SK-N-SH (cell line): ENCODE results near the gene RASAL2. TPM values are rescaled to one million over a fixed set of nuclear protein-coding genes. Genes with fewer than 3 reads are reported as not detected.
"Not testable (repeated sequence)": the region's sequence is repeated elsewhere in the genome, so short reads cannot be mapped to it uniquely, and the experiment has no call there.

Experiments used
- CTCF ChIA-PET: fragments of 300-600, 350-600 bp; formaldehyde crosslinking; extraction: SDS; loops from one replicate; lab custom pipeline; 2021; lab: Yijun Ruan, JAX
- POLR2A ChIA-PET: fragments of 350-600 bp; sonication (Branson Sonifier 250); formaldehyde crosslinking; extraction: SDS; loops from one replicate; lab custom pipeline; 2020; ENCODE audit warnings: antibody characterized with exemption, inconsistent platforms; lab: Yijun Ruan, JAX
- DNase-seq: peaks from one replicate; pipeline ENCODE4 v3.0.0; 2012
- H2AFZ ChIP-seq: fragments of 200-600 bp; sonication (generic); 2 replicates; pipeline ENCODE4 v1.8.1; 2016; ENCODE audit warnings: antibody characterized with exemption, mild to moderate bottlenecking, low read depth
- H3F3A ChIP-seq: fragments of 200-600 bp; sonication (generic); replicated peaks from 2 replicates; pipeline ENCODE3; 2016; ENCODE audit warnings: antibody characterized with exemption, mild to moderate bottlenecking; ENCODE audit not compliant: insufficient read depth
- H3K27ac ChIP-seq, 2 experiments: fragments of 200-500 bp in 1 of 2; fragments of 200-600 bp in 1 of 2; sonication (Bioruptor generic) in 1 of 2; sonication (generic), shearing (Covaris generic) in 1 of 2; 2 replicates each; pipeline versions ENCODE4 v1.5.1 to v1.6.1; 2014 to 2016; ENCODE audit warnings: low read depth in 2 of 2, inconsistent platforms in 1 of 2, low read length in 1 of 2, mild to moderate bottlenecking in 1 of 2, mixed read lengths in 1 of 2
- H3K27me3 ChIP-seq: fragments of 200-600 bp; sonication (generic), shearing (Covaris generic); 2 replicates; pipeline ENCODE4 v1.6.1; 2016; ENCODE audit warnings: mixed run types; ENCODE audit not compliant: insufficient read depth
- H3K36me3 ChIP-seq, 2 experiments: fragments of 200-500 bp in 1 of 2; fragments of 200-600 bp in 1 of 2; sonication (Bioruptor generic) in 1 of 2; sonication (generic) in 1 of 2; replicated peaks in 1 of 2; 2 replicates each; pipeline versions ENCODE3 to v1.5.1; 2014 to 2016; ENCODE audit warnings: low read length in 1 of 2, mild to moderate bottlenecking in 1 of 2; ENCODE audit not compliant: insufficient read depth in 2 of 2, control insufficient read depth in 1 of 2
- H3K4me1 ChIP-seq, 2 experiments: fragments of 200-500 bp in 1 of 2; fragments of 200-600 bp in 1 of 2; sonication (Bioruptor generic) in 1 of 2; sonication (generic), shearing (Covaris generic) in 1 of 2; 2 replicates each; pipeline versions ENCODE4 v1.5.1 to v1.6.1; 2014 to 2016; ENCODE audit warnings: low read depth in 1 of 2, low read length in 1 of 2, mixed run types in 1 of 2; ENCODE audit not compliant: insufficient read depth in 2 of 2, control insufficient read depth in 1 of 2
- H3K4me2 ChIP-seq: fragments of 200-600 bp; sonication (generic), shearing (Covaris generic); 2 replicates; pipeline ENCODE4 v1.6.1; 2017; ENCODE audit warnings: mixed run types
- H3K4me3 ChIP-seq, 2 experiments: fragments of 200-500 bp in 1 of 2; fragments of 200-600 bp in 1 of 2; sonication (Bioruptor generic) in 1 of 2; sonication (generic), shearing (Covaris generic) in 1 of 2; 2 replicates each; pipeline versions ENCODE4 v1.5.1 to v1.8.1; 2014 to 2016; ENCODE audit warnings: low read depth in 2 of 2, inconsistent platforms in 1 of 2, low read length in 1 of 2, mild to moderate bottlenecking in 1 of 2, mixed read lengths in 1 of 2, moderate library complexity in 1 of 2
- H3K79me2 ChIP-seq: fragments of 200-600 bp; sonication (generic); 2 replicates; pipeline ENCODE4 v1.8.1; 2017; ENCODE audit warnings: mild to moderate bottlenecking; ENCODE audit not compliant: insufficient read depth
- H3K9ac ChIP-seq: fragments of 200-600 bp; sonication (generic); 2 replicates; pipeline ENCODE4 v1.6.1; 2017; ENCODE audit warnings: mixed run types
- H3K9me2 ChIP-seq: fragments of 200-600 bp; sonication (generic); 2 replicates; pipeline ENCODE4 v1.6.1; 2017; ENCODE audit warnings: mixed run types
- H3K9me3 ChIP-seq: fragments of 200-600 bp; sonication (generic); 2 replicates; pipeline ENCODE4 v1.6.1; 2017; ENCODE audit warnings: mixed run types, mild to moderate bottlenecking, moderate library complexity
- H4K20me1 ChIP-seq: fragments of 200-600 bp; sonication (generic); 2 replicates; pipeline ENCODE4 v1.6.1; 2017; ENCODE audit warnings: mild to moderate bottlenecking, mixed run types; ENCODE audit not compliant: insufficient read depth
- CHD2 ChIP-seq: fragments of 150-350 bp; IDR thresholded peaks from 2 replicates; pipeline ENCODE4 v1.6.1; 2018; ENCODE audit warnings: low read length; ENCODE audit not compliant: partially characterized antibody
- EP300 ChIP-seq, 2 experiments: IDR thresholded peaks; 2 replicates each; pipeline versions ENCODE4 v1.4.0 to v1.6.1; 2012; ENCODE audit warnings: borderline replicate concordance in 1 of 2, low read depth in 1 of 2, low read length in 1 of 2
- FOSL2 ChIP-seq: IDR thresholded peaks from 2 replicates; pipeline ENCODE4 v1.4.0; 2012; ENCODE audit warnings: low read depth, mild to moderate bottlenecking, moderate library complexity, borderline replicate concordance
- GATA2 ChIP-seq: sonication (generic); formaldehyde crosslinking; IDR thresholded peaks from 2 replicates; pipeline ENCODE4 v1.5.0; 2020; ENCODE audit warnings: mild to moderate bottlenecking, missing genetic modification reagents
- NFIC ChIP-seq: IDR thresholded peaks from 2 replicates; pipeline ENCODE4 v1.4.0; 2012; ENCODE audit warnings: borderline replicate concordance
- NRF1 ChIP-seq: IDR thresholded peaks from 2 replicates; pipeline ENCODE4 v1.6.1; 2012; ENCODE audit warnings: low read depth, mild to moderate bottlenecking, low read length
- POLR2AphosphoS5 ChIP-seq: IDR thresholded peaks from 2 replicates; pipeline ENCODE4 v1.6.1; 2012; ENCODE audit warnings: low read depth, low read length
- RAD21 ChIP-seq: IDR thresholded peaks from 2 replicates; pipeline ENCODE4 v1.6.1; 2012; ENCODE audit warnings: mild to moderate bottlenecking, low read length
- RCOR1 ChIP-seq: fragments of 150-350 bp; IDR thresholded peaks from 2 replicates; pipeline ENCODE4 v1.6.1; 2017; ENCODE audit warnings: antibody characterized with exemption, low read length
- SIN3A ChIP-seq: IDR thresholded peaks from 2 replicates; pipeline ENCODE4 v1.6.1; 2012; ENCODE audit warnings: low read depth, mild to moderate bottlenecking, low read length, moderate library complexity, borderline replicate concordance
- SMC3 ChIP-seq: IDR thresholded peaks from 2 replicates; pipeline ENCODE4 v1.6.1; 2012; ENCODE audit warnings: low read depth, low read length, improper control_type of control experiment
- YY1 ChIP-seq: IDR thresholded peaks from 2 replicates; pipeline ENCODE4 v1.4.0; 2012; ENCODE audit warnings: low read depth, mild to moderate bottlenecking
- WGBS: methylation state at CpG from one replicate; pipeline ENCODE4 v1.1.6; 2017; ENCODE audit warnings: low lambda C conversion rate; 5-methylcytosine and 5-hydroxymethylcytosine counted together
- polyA plus RNA-seq, 3 experiments: library from polyadenylated mRNA; depleted of rRNA; stranded (reverse); fragments of >200 nt; gene quantifications; 2 replicates each; pipeline ENCODE4 v1.2.3, GENCODE V29; 2012
- TF ChIP-seq, protein P1 (sequence below): IDR thresholded peaks from 2 replicates; pipeline ENCODE4 v1.4.0; 2012; ENCODE audit warnings: low read depth, borderline replicate concordance
- TF ChIP-seq, protein P2 (sequence below): IDR thresholded peaks from 2 replicates; pipeline ENCODE4; 2012
- TF ChIP-seq, protein P3 (sequence below): fragments of 200-600 bp; sonication (generic); IDR thresholded peaks from 2 replicates; pipeline ENCODE4 v1.6.1; 2017; ENCODE audit warnings: antibody characterized with exemption, mild to moderate bottlenecking, moderate library complexity
- TF ChIP-seq, protein P4 (sequence below): fragments of 150-350 bp; IDR thresholded peaks from 2 replicates; pipeline ENCODE4 v1.6.1; 2016; ENCODE audit warnings: mild to moderate bottlenecking, low read depth, low read length

Gene RASAL2
- polyA plus RNA-seq, 1 of the 3 experiments (the other 2 are of a cell fraction) = 6.9 TPM

DNA sequence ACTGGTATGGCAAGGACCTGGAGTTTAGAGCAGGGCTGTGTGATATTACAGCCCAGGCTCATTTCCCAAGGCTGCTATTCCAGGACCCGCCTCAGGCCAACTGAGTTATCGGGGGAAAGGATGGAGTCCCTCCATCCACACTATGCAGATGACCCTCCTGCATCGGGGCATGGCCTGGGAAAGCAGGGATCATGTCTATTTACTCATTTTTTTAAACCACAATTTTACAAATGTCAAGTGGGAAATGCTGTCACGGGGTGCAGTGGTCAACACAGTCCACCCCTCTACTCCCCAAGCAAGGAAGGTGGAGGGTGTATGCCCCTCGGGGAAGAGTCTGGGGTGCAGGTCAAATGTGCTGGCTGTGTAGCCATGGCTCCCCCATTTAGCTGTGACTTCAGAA is 409.0 kb downstream of the RASAL2 start:
- Histone ChIP-seq H3K4me2 (no peak overlapping the region), H3K36me3 (no peaks in the 10 kb centered on the region), H3K4me3 (no peak overlapping the region), H3K9me2 (no peaks in the 10 kb centered on the region), H3K9ac (no peak overlapping the region), H3F3A (no peaks in the 10 kb centered on the region), H3K27ac (no peak overlapping the region), H3K9me3 (no peaks in the 10 kb centered on the region), H3K79me2 (no peaks in the 10 kb centered on the region), H2AFZ (no peak overlapping the region), H3K27me3 (no peaks in the 10 kb centered on the region), H3K4me1 (no peaks in the 10 kb centered on the region; a peak in 1 of 4 replicates), H4K20me1 (no peaks in the 10 kb centered on the region)
- DNase-seq = no peak
- ChIA-PET CTCF (interaction anchor here (0.9 to 3.4 kb wide), 8 partner anchors 8 to 500 kb away, joined by 3 to 24 read pairs (median 8); partner anchors contain the start of gene TEX35), POLR2A (no interaction called here)
- WGBS = 48% methylated on average over 5 of the region's 5 CpGs
- TF ChIP-seq CHD2 = no peak
- no peak for TF ChIP-seq SIN3A
- TF ChIP-seq NFIC = no peak
- TF ChIP-seq YY1 = no peak
- TF ChIP-seq, protein P1, sequence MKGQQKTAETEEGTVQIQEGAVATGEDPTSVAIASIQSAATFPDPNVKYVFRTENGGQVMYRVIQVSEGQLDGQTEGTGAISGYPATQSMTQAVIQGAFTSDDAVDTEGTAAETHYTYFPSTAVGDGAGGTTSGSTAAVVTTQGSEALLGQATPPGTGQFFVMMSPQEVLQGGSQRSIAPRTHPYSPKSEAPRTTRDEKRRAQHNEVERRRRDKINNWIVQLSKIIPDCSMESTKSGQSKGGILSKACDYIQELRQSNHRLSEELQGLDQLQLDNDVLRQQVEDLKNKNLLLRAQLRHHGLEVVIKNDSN = no peak
- no peak for TF ChIP-seq RAD21
- no peak for TF ChIP-seq FOSL2

DNA sequence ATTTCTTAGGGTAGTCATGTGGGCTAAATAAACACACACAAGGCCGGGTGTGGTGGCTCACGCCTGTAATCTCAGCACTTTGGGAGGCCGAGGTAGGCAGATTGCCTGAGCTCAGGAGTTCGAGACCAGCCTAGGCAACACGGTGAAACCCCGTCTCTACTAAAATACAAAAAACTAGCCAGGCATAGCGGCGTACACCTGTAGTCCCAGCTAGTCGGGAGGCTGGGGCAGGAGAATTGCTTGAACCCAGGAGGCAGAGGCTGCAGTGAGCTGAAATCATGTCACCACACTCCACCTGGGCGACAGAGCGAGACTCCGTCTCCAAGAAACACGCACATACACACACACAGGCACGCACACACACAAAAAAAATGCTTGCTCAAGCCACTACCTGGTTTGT is 409.4 kb downstream of the RASAL2 start:
- H3K9ac ChIP-seq, H3K9me3 ChIP-seq, POLR2A ChIA-PET, DNase-seq, H4K20me1 ChIP-seq, H3K27ac ChIP-seq, H2AFZ ChIP-seq, H3K27me3 ChIP-seq, H3F3A ChIP-seq, H3K4me3 ChIP-seq, H3K36me3 ChIP-seq, H3K4me2 ChIP-seq, H3K79me2 ChIP-seq, H3K4me1 ChIP-seq, H3K9me2 ChIP-seq: not testable (repeated sequence)
- CTCF ChIA-PET = interaction anchor here (0.9 to 3.4 kb wide), 6 partner anchors 9 to 500 kb away, joined by 3 to 11 read pairs (median 6); partner anchors contain the start of gene TEX35
- 85% methylated on average over 13 of the region's 14 CpGs for WGBS

DNA sequence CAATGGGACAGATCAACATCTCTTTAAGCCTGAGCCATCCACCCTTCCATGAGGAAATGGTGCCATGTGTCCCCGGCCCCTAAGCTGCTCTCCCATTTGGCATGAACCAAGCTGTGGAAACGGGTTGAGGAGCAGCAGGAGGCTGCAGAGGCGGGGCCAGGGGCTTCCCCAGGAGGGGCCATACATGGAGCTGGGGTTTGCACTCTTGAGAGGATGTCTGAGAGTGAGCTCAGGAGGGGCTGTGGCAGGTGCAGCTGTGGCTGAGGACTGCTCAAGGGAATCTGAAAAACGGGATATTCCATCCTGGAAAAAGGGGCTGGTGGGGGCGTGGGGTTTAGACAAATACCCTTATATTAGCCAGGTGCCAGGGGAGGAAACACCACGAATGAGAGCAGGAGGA is 409.9 kb downstream of the RASAL2 start:
- Histone ChIP-seq H3K27me3 (no peaks in the 10 kb centered on the region), H3K4me2 (no peak overlapping the region), H3K4me3 (no peak overlapping the region), H3K9ac (no peak overlapping the region), H3K4me1 (no peaks in the 10 kb centered on the region; a peak in 1 of 4 replicates), H2AFZ (no peak overlapping the region), H3K9me3 (no peaks in the 10 kb centered on the region), H3K79me2 (no peaks in the 10 kb centered on the region), H3K36me3 (no peaks in the 10 kb centered on the region), H4K20me1 (no peaks in the 10 kb centered on the region), H3F3A (no peaks in the 10 kb centered on the region), H3K9me2 (no peaks in the 10 kb centered on the region), H3K27ac (no peak overlapping the region)
- no peak for DNase-seq
- 32% methylated on average over 6 of the region's 6 CpGs for WGBS
- POLR2A ChIA-PET = no interaction called here
- CTCF ChIA-PET = interaction anchor here (0.6 to 3.4 kb wide), 6 partner anchors 8 to 499 kb away, joined by 3 to 11 read pairs (median 6); partner anchors contain the start of gene TEX35
- TF ChIP-seq SMC3 = no peak
- no peak for TF ChIP-seq EP300 (IDR thresholded peaks at IDR 0.05; ENCODE audit: borderline replicate concordance in 1 of 2, low read depth in 1 of 2, low read length in 1 of 2)
- TF ChIP-seq GATA2 (CRISPR knock-in tag) = no peak
- TF ChIP-seq, protein P2, sequence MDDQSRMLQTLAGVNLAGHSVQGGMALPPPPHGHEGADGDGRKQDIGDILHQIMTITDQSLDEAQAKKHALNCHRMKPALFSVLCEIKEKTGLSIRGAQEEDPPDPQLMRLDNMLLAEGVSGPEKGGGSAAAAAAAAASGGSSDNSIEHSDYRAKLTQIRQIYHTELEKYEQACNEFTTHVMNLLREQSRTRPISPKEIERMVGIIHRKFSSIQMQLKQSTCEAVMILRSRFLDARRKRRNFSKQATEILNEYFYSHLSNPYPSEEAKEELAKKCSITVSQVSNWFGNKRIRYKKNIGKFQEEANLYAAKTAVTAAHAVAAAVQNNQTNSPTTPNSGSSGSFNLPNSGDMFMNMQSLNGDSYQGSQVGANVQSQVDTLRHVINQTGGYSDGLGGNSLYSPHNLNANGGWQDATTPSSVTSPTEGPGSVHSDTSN = no peak
- no peak for TF ChIP-seq SIN3A
- TF ChIP-seq POLR2AphosphoS5 = no peak
- TF ChIP-seq, protein P1 = no peak
- TF ChIP-seq, protein P3, sequence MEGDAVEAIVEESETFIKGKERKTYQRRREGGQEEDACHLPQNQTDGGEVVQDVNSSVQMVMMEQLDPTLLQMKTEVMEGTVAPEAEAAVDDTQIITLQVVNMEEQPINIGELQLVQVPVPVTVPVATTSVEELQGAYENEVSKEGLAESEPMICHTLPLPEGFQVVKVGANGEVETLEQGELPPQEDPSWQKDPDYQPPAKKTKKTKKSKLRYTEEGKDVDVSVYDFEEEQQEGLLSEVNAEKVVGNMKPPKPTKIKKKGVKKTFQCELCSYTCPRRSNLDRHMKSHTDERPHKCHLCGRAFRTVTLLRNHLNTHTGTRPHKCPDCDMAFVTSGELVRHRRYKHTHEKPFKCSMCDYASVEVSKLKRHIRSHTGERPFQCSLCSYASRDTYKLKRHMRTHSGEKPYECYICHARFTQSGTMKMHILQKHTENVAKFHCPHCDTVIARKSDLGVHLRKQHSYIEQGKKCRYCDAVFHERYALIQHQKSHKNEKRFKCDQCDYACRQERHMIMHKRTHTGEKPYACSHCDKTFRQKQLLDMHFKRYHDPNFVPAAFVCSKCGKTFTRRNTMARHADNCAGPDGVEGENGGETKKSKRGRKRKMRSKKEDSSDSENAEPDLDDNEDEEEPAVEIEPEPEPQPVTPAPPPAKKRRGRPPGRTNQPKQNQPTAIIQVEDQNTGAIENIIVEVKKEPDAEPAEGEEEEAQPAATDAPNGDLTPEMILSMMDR = no peak
- no peak for TF ChIP-seq RCOR1
- TF ChIP-seq YY1 = no peak
- TF ChIP-seq, protein P4, sequence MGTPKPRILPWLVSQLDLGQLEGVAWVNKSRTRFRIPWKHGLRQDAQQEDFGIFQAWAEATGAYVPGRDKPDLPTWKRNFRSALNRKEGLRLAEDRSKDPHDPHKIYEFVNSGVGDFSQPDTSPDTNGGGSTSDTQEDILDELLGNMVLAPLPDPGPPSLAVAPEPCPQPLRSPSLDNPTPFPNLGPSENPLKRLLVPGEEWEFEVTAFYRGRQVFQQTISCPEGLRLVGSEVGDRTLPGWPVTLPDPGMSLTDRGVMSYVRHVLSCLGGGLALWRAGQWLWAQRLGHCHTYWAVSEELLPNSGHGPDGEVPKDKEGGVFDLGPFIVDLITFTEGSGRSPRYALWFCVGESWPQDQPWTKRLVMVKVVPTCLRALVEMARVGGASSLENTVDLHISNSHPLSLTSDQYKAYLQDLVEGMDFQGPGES = no peak
- TF ChIP-seq NRF1 = no peak
